IMR-90 (cell line): Measurements from ENCODE around the gene AP3S1.

ENCODE experiments used
- CTCF ChIP-seq: conservative IDR thresholded peaks from 2 replicates; pipeline ENCODE4 v1.5.1; 2012; ENCODE audit warnings: mild to moderate bottlenecking, low read depth, low read length, improper control_type of control experiment
- ELK1 ChIP-seq: fragments of 150-350 bp; IDR thresholded peaks from 2 replicates; pipeline ENCODE4 v1.6.1; 2016; ENCODE audit warnings: low read depth, mild to moderate bottlenecking, low read length, moderate library complexity, borderline replicate concordance
- MAFK ChIP-seq: IDR thresholded peaks from 2 replicates; pipeline ENCODE4 v1.6.1; 2012; ENCODE audit warnings: low read depth, low read length, improper control_type of control experiment
- POLR2A ChIP-seq: IDR thresholded peaks from 2 replicates; pipeline ENCODE4 v1.6.1; 2012; ENCODE audit warnings: mild to moderate bottlenecking, low read depth, low read length
- RAD21 ChIP-seq: IDR thresholded peaks from 2 replicates; pipeline ENCODE4 v1.6.1; 2012; ENCODE audit warnings: low read length, improper control_type of control experiment
- RFX5 ChIP-seq: IDR thresholded peaks from 2 replicates; pipeline ENCODE4 v1.8.0; 2012; ENCODE audit warnings: low read depth, mild to moderate bottlenecking, low read length, moderate library complexity
- SMC3 ChIP-seq: fragments of 150-350 bp; IDR thresholded peaks from 2 replicates; pipeline ENCODE4 v1.6.1; 2016; ENCODE audit warnings: low read depth, mild to moderate bottlenecking, antibody characterized with exemption, low read length, moderate library complexity
- TF ChIP-seq, protein P1 (sequence below): fragments of 150-350 bp; IDR thresholded peaks from 2 replicates; pipeline ENCODE4 v1.6.1; 2017; ENCODE audit warnings: mild to moderate bottlenecking, antibody characterized with exemption, low read length, low read depth

DNA sequence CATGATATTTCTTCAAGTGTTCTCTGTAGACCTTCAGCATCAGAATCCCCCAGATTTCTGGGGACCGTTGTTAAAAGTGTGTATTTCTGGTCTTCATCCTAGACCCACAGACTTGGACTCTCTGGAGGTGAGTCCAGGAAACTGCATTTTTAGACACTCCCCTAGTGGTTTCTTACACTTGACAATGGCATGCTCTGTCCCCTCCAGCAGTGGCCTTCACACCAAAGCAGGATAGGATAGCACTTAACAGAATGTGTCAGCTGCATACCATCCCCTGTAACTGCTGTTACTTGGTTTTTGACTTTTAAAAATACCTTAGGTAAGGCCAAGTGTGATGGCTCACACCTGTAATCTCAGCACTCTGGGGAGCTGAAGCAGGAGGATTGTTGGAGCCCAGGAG, 46.0 kb upstream of the AP3S1 start:
- no peak for TF ChIP-seq POLR2A
- TF ChIP-seq CTCF, result no peak
- TF ChIP-seq, protein P1, sequence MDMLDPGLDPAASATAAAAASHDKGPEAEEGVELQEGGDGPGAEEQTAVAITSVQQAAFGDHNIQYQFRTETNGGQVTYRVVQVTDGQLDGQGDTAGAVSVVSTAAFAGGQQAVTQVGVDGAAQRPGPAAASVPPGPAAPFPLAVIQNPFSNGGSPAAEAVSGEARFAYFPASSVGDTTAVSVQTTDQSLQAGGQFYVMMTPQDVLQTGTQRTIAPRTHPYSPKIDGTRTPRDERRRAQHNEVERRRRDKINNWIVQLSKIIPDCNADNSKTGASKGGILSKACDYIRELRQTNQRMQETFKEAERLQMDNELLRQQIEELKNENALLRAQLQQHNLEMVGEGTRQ, result no peak
- no peak for TF ChIP-seq MAFK
- no peak for TF ChIP-seq SMC3
- no peak for TF ChIP-seq ELK1
- TF ChIP-seq RFX5, result no peak
- no peak for TF ChIP-seq RAD21
